COR-L47 (cell line): ENCODE measurements around the gene VSIG1.

Experiments
- DNase-seq: peaks from one replicate; lab custom pipeline; 2025; lab: John Stamatoyannopoulos, UW

Gene VSIG1

DNA sequence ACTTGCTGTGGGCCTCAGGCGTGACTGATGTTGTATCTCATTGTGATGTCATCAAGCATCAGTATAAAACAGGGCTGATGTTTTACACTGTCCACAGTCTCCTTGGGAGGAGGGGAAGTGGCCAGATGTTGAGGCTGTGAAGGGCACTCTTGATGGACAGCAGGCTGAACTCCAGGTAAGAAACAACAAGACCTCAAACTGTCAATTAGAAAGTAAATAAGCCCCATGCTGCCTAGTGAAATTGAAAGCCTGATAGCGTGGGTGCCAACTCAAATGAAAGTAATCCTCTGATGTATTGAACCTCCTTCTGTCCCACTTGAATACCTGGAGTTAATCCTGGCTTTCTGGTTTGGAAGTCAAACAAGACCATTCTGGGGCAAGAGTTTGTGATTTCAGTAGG is 19.7 kb downstream of the VSIG1 start:
- DNase-seq: no peak

DNA sequence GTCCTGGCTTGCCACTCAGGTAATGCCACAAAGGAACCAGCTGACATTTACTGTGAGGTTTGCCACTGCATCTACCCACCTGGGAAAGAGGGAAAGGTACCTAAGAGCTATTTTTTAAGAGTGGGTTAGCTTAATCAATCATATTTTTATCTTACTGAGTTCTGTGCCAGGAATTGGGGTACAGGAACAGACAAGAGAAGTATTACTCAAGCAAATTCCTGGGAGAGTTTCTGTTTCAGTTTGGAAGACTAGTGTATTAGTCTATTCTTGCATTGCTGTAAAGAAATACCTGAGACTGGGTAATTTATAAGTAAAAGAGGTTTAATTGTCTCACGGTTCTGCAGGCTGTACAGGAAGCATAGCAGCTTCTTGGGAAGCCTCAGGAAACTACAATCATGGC is 23.3 kb downstream of the VSIG1 start:
- DNase-seq: no peak

DNA sequence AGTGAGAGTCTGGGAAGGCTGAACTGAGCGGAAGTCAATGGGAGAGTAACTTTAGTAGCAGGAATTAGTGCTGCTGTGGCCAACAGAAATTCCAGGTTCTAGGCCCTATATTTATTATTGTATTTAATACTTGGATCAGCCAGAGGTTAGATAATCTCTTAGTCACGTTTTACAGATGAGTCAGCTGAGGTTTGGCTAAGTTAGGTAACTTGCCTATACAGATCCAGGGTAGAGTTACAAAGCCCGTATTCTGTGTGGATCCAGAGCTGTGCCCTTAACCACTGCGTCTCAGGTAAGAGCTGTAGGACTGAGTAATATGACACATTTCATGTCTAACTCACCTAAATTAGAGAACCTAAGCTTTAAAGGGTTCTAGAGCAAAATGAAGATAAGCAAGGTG is 26.0 kb downstream of the VSIG1 start:
- no peak for DNase-seq

DNA sequence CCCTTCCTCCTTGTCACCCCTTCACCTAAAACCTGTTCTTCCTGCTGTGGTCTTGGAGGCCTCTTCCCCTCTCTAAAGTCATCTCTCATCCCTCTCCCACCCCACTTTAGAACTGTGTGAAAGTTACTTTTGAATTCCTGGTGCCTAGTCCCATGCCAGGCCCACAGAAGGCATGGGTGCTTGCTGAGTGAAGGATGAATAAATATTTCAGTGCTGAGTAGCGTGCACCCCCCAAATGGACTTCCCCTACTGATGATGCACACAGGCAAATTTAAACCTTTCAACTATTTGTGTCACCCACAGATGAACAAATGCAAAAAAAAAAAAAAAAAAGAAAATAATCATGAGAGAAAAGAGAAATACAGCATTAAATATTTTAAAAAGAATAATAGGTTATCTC is 26.7 kb downstream of the VSIG1 start:
- DNase-seq: no peak

DNA sequence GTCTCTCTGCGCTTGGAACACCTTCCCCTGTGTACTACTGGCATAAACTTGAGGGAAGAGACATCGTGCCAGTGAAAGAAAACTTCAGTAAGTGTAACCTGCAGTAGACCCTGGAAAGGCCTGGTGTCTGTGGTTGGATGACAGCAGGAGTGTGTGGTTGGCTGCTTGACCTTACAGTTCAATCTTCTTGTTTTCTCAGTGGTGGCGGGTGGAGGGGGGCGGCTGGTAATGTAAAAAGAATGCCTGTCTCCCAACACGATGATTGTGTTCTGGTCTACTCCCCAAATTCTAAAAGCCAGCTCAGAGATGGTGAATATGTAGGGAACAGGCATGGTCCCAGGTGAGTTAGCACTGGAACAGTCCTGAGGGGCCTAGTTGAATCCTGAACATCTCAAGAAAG is 27.9 kb downstream of the VSIG1 start:
- no peak for DNase-seq

DNA sequence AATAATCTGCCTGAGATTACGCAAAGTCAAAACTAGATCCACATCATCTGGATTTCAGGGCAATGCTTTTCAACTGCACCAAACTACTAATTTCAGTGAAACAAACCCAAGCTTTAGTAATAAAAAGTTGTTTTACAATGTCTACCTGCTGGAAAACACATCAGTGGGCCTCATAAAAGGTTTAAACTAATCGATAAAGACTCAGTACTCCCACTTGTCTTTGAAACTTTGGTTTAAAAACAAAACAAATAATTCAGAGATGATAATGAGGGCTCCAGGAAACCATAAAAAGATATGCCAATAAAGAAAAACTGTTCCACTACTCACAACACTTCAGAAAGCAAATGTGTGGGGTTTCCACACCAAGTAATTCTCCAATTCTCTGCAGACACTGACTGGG is 36.2 kb downstream of the VSIG1 start:
- no peak for DNase-seq

DNA sequence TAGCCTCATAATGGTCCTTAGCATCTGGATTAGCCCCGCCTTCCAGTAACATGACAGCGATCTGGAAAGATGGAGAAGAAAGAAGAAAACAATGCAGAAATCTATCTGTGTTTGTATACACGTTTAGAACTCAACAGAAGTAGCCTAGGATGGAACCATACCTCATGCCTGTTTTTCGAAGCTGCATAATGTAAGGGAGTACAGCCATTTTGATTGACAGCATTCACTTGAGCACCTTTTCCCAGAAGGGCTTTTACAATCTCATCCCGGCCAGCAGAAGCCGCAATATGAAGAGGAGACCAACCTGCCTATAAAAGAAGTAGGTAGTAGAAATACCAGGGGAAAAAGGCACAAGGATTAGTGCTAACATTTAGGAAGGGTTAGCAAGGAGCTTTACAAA is 42.9 kb downstream of the VSIG1 start:
- no peak for DNase-seq

DNA sequence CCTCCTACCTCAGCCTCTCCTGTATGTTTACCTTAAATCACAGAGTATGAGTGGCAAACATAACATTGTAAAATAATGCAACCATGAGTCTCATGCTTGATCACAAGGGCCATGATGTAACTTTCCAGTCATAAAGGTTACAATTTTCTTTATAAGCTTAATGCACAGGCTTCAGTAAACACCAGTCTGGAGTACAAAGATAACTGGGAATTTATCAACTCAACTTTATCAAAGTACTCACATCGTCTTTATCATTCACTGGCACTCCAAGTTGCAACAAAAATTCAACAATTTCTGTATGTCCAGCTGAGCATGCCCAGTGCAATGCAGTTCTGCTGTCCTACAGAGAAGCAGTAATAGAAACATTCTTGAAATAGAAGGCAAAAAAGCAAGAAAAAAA is 43.6 kb downstream of the VSIG1 start:
- no peak for DNase-seq

DNA sequence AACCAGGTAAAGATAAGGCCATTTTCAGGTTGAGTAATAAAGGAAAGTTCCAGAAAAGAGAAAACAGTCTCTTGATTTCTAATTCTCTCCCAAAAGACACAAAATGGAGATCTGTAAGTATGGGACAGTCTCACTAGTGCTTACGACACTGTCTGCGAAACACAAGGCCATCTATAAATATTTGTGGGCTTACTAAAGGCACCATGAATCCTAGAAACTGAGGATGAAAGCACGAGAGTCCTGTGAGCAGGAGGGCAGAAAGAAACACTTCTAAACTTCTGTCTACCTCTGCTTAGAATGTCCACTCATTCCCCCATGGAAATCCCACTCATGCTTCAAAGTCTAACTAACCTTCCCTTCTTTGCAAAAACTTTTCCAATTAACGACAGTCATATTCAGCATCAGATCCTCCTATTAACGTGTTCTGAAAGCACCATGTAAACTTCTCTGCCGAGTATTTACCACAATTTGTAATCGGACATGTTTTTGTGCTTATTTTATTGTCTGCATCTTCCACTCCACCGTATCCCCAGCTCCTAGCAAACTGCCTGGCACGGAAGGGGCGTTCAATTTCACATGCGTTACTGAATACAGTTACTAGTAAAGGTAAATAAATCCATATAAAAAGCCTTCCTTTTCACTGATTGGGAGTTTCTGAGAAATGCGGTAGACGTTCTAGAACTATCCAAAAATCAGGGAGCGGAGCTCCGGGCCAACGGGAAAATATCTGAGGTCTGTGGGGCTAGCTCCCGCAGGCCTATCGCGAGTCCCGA is 45.8 kb downstream of the VSIG1 start:
- no peak for DNase-seq

DNA sequence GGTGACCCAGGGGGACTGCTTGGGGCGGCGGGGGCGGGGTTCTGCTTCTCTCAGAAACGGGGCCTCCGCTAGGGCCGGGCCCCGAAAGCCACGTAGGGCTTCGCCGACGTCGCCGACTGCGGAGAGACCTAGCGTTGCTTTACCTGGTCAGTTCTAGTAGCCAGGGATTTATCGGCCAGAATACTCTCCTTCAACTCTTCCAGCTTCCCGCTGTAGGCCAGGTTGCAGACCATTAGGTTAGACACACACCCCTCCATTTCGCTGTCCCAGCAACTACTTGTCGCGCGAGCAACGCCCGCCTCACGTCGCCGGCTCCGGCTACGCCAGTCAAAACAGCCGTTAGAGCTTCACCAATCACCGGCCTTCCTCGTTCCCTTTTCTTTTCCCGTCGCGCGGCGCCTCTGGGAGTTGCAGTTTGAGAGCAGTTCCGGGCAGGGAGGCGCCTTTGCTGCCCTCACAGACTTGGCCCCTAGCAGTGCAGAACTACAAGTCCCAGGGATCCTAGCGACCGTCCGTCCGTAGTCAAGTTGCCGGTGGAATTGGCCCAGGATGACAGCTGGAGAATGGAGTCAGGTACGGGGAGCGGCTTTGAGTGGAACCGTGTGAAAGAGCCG is 46.5 kb downstream of the VSIG1 start, which contains the start of the genes ATG4A and PSMD10:
TSS of gene ATG4A (plus strand) at position 515 of the 614 bp plus-strand sequence. CDS start at position 564, 49 bp downstream.
TSS of gene PSMD10 (minus strand) at position 279 of the 614 bp plus-strand sequence. CDS start at position 257, 22 bp downstream.
- peak; percentile 81 for DNase-seq

DNA sequence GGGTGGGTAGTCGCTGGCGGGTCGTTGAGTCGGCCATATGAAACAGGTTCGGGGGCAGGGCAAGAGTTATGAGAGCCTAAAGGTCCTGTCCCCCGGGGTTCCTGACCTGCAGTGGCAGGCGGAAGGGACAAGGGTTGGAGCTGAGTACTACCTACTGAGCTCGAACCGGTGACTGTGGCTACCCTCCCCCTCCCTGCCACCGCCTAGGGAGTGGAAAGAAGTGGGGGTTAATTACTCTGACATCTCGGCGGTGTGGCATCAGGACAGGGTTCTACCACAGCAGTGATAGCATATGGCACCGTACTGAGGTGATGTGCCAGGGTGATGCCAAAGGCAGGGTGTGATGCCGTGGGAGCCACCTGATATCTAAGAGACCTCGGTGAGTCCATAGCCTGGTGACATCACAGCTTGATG is 47.0 kb downstream of the VSIG1 start:
- DNase-seq: peak; percentile 8

DNA sequence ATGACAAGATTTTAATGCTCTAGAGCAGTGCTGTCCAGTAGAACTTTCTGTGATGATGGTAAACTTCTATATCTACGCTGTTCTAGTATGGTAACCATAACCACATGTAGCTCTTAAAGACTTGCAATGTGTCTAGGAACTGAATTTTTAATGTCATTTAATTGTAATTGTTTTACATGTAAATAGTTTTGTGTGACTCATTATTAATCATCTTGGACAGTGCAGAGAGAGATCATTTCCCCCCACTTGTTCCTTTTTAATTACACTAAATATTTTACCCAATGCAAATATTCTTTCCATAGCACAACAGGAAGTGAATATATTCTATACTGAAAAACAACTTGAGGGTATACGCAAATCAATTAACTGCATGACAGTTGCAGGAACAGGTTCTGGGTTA is 52.5 kb downstream of the VSIG1 start:
- DNase-seq: no peak

DNA sequence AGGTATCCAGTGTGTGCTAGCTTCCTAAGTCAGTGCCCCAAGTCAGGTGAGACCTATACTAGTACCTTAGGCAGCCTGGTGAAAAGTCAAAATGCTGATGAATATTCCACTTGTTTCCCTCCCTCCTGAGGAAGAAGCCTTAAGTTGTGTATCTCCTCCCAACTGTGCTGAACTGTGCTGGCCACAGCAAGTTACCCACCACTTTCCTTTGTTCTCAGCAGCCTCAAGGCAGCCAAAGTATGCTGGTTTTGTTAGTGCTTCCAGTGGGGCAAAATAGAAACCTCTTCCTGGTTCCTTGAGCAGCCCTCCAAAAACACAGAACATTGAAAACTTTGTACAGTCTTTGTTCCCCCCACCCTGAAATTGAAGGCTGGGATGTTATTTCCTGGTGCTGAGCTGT is 60.6 kb downstream of the VSIG1 start:
- DNase-seq: no peak

DNA sequence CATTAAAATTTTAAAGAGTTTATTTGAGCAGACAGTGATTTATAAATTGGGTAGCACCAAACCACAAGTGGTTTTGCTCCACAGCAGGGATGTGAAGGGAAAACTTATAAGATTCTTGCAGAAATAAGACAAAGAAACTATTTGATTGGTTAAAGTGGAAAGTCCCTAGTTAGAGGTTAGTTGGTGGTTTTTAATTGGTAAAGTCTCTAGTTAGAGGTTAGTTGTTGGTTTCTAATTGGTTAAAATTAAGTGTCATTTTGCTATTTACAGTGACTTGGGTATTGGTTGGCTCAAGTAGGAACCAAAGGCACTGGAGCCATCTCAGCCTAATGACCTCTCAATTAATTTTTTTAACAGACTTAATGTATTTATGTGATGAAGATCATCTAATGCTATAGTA is 69.7 kb downstream of the VSIG1 start:
- DNase-seq: no peak

DNA sequence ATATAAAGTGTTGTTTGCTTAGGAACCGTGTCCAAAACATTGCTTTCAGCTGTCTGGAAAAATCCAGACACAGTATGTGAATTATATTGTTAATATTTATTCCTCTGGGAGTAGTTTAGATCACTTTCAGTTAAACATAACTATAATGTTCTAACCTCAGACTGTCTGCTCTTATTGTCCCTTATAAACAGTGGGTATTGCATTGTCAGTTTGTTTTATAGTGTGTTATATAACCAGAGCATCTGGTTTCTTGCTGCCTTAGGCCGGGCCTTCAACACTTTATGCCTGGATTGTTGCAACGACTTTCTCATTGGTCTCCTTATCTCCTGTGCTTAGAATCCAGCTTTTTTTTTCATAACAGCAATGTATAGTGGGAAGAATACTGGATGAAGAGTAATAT is 73.1 kb downstream of the VSIG1 start:
- no peak for DNase-seq

DNA sequence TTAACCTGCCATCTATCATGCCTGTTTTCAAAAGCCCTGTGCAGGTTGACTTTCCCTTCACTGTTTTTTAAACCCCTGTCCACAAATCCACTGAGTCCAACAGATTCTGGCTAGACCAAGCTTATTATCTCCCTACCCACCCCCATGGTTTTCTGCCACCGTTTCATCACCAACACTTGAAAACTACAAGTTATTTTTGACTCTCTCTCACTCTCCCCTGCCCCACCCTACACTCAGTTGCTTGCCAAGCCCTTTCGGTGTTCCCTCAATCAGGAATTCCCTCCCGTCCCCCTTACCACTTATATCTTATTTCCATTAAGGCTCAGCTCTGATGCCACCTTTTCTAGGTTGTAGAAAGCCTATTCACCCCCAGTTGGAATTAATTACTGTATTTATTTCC is 76.4 kb downstream of the VSIG1 start:
- DNase-seq: no peak

DNA sequence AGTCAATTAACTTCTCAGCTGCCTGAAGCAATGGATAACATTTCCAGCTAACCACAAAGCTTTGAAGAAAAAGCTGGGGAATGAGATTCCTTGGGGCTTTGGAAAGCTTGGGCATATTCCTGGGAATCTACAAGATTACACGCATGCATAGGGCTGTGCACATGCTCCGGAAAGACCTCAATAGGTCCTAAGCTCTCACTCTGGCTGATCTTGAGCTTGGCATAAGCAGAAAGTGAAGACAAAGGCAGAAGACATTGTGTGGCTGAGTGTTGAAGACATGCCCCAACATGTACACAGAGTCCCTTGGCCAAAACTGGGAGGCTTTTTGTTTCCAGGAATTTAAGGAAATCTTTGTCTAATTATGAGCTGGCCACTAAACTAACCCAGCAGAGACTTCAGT is 77.9 kb downstream of the VSIG1 start:
- no peak for DNase-seq

DNA sequence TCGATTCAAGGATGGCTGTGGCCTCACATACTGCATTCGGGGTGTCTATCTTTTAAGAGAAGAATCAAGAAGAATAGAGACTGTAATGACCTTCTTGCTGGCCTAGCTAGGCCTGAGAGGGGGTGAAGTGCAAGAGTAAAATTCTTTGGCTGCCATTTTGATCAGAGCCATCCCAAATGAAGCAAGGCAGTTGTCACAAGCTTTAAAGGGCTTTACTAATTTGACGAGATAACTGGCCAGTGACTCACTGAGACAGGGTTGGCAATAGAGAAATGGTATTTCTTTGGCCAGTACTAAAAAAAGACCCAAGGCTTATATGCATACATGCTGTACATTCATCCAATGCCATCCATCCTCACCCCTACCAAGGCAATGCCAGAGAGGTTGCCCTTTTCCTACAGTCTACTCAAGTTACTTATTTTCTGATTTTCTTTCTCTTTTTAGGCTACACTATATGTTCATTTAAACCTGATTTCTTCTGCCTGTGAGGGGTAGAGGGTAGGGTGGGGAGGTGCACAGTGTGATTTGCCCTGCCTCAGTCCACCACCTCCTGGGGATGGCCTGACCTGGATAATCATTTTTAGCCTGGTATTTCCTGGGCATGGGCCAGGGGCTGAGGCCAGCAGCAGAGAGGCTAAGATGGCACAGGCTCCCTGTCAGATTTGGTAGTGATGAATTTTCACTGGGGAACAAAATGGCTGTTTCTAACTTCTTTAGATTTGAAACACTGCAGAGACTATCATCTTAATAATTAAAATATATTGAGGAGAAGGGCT is 78.9 kb downstream of the VSIG1 start:
- DNase-seq: no peak

DNA sequence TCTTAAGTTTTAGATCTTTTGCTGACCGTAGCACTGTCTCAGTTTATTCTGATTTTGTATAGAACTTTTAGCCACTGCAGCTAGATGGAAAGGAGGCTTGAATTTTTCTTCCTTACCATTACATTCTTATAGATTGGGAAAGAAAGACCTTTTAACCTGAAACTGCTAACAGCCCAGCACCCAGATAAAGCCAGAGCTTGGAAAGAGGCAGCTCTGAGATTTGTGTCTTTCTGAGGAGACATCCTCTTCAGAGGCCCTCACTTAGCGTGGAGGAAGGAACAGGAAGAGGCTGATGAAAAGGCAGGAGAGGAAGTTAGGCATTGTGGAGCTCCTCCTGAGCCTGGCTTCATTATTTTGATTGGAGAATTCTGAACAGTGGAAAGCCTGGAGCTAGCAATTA is 81.8 kb downstream of the VSIG1 start:
- no peak for DNase-seq

DNA sequence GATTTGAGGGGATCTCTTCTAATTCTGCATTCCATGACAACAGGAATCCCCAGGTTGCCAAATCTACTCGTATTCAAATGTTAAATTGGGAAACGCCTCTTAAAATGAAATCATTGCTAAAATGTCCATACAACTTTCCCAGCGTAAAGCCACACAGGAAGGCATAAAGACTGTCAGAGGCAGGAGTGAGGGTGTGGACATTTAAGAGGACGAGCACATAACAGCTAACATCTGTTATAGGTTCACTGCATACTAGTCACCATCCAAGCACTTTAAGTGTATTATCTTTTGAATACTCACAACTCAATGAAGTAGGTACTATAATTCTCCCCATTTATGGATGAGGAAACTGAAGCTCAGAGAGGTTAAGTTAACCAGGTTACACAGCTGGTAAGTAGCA is 82.3 kb downstream of the VSIG1 start:
- DNase-seq: no peak
